AG20443 (cell line): Measurements from ENCODE around the gene ATP8A1.

Experiments used
- DNase-seq: peaks from one replicate; pipeline ENCODE4 v3.0.0; 2012; ENCODE audit warnings: low spot score, mixed read lengths

The ATP8A1 gene

GRCh38 chr4:42649870-42650269 lies 7.0 kb downstream of the ATP8A1 start:
- no peak for DNase-seq

- DNase-seq, result no peak
Measured at GRCh38 chr4:42646999-42647541, 9.8 kb downstream of the ATP8A1 start.

GRCh38 chr4:42646013-42646784 lies 10.7 kb downstream of the ATP8A1 start:
- no peak for DNase-seq

GRCh38 chr4:42644897-42645296 lies 12.0 kb downstream of the ATP8A1 start:
- no peak for DNase-seq

GRCh38 chr4:42643685-42644084 lies 13.2 kb downstream of the ATP8A1 start:
- DNase-seq, result no peak

- no peak for DNase-seq
Measured at GRCh38 chr4:42642845-42643615, 13.9 kb downstream of the ATP8A1 start.

GRCh38 chr4:42642101-42642797 lies 14.7 kb downstream of the ATP8A1 start:
- DNase-seq, result no peak

GRCh38 chr4:42641656-42642055 lies 15.2 kb downstream of the ATP8A1 start:
- no peak for DNase-seq

GRCh38 chr4:42641161-42641560 lies 15.7 kb downstream of the ATP8A1 start:
- no peak for DNase-seq

- DNase-seq, result no peak
Measured at GRCh38 chr4:42640613-42641012, 16.3 kb downstream of the ATP8A1 start.

- DNase-seq, result no peak
Measured at GRCh38 chr4:42638993-42639392, 17.9 kb downstream of the ATP8A1 start.

GRCh38 chr4:42638321-42638720 lies 18.6 kb downstream of the ATP8A1 start:
- DNase-seq, result no peak

GRCh38 chr4:42637867-42638266 lies 19.0 kb downstream of the ATP8A1 start:
- DNase-seq, result no peak

- no peak for DNase-seq
Measured at GRCh38 chr4:42637104-42637503, 19.8 kb downstream of the ATP8A1 start.

GRCh38 chr4:42636645-42636949 lies 20.3 kb downstream of the ATP8A1 start:
- DNase-seq, result no peak

- no peak for DNase-seq
Measured at GRCh38 chr4:42633605-42634388, 23.1 kb downstream of the ATP8A1 start.

- no peak for DNase-seq
Measured at GRCh38 chr4:42632653-42633382, 24.1 kb downstream of the ATP8A1 start.

- no peak for DNase-seq
Measured at GRCh38 chr4:42630908-42631307, 26.0 kb downstream of the ATP8A1 start.

- no peak for DNase-seq
Measured at GRCh38 chr4:42628740-42629139, 28.2 kb downstream of the ATP8A1 start.

GRCh38 chr4:42627885-42628646 lies 28.8 kb downstream of the ATP8A1 start:
- DNase-seq, result no peak
